NCI-H187 (cell line): Measurements from ENCODE around the gene SRGAP1.
"Not testable (repeated sequence)": the region's sequence is repeated elsewhere in the genome, so short reads cannot be mapped to it uniquely, and the experiment has no call there.

ENCODE experiments used
- DNase-seq, 2 experiments: peaks; one replicate each; lab custom pipeline; 2025; lab: John Stamatoyannopoulos, UW

The SRGAP1 gene

GRCh38 chr12:63870838-63871237 lies 26.3 kb downstream of the SRGAP1 start:
- DNase-seq: no peak

GRCh38 chr12:63874897-63875480 lies 30.5 kb downstream of the SRGAP1 start:
- no peak for DNase-seq

GRCh38 chr12:63875703-63876102 lies 31.2 kb downstream of the SRGAP1 start:
- DNase-seq: no peak

GRCh38 chr12:63876980-63877379 lies 32.5 kb downstream of the SRGAP1 start:
- no peak for DNase-seq

- DNase-seq: no peak
Observed at GRCh38 chr12:63877693-63878092, 33.2 kb downstream of the SRGAP1 start.

- not testable (repeated sequence) for DNase-seq
Observed at GRCh38 chr12:63880235-63880634, 35.7 kb downstream of the SRGAP1 start.

- DNase-seq: no peak
Observed at GRCh38 chr12:63880742-63881263, 36.3 kb downstream of the SRGAP1 start.

GRCh38 chr12:63882844-63883243 lies 38.3 kb downstream of the SRGAP1 start:
- DNase-seq: peak in 1 of 2 experiments; percentile 33

- DNase-seq: no peak
Observed at GRCh38 chr12:63885401-63885800, 40.9 kb downstream of the SRGAP1 start.

GRCh38 chr12:63888908-63889635 lies 44.6 kb downstream of the SRGAP1 start:
- no peak for DNase-seq

- no peak for DNase-seq
Observed at GRCh38 chr12:63889721-63890509, 45.4 kb downstream of the SRGAP1 start.

GRCh38 chr12:63893170-63893569 lies 48.7 kb downstream of the SRGAP1 start:
- DNase-seq: no peak

GRCh38 chr12:63894132-63894531 lies 49.6 kb downstream of the SRGAP1 start:
- DNase-seq: no peak

- no peak for DNase-seq
Observed at GRCh38 chr12:63895841-63896240, 51.3 kb downstream of the SRGAP1 start.

- no peak for DNase-seq
Observed at GRCh38 chr12:63897931-63898330, 53.4 kb downstream of the SRGAP1 start.

- DNase-seq: no peak
Observed at GRCh38 chr12:63898764-63899337, 54.4 kb downstream of the SRGAP1 start.

GRCh38 chr12:63899396-63899795 lies 54.9 kb downstream of the SRGAP1 start:
- DNase-seq: no peak

GRCh38 chr12:63900922-63901793 lies 56.7 kb downstream of the SRGAP1 start:
- DNase-seq: no peak

GRCh38 chr12:63904653-63905052 lies 60.2 kb downstream of the SRGAP1 start:
- no peak for DNase-seq

GRCh38 chr12:63905544-63905943 lies 61.0 kb downstream of the SRGAP1 start:
- DNase-seq: no peak

GRCh38 chr12:63906876-63907275 lies 62.4 kb downstream of the SRGAP1 start:
- no peak for DNase-seq
